ENCODE measurements around the gene PLA2G2F.

The PLA2G2F gene

DNA sequence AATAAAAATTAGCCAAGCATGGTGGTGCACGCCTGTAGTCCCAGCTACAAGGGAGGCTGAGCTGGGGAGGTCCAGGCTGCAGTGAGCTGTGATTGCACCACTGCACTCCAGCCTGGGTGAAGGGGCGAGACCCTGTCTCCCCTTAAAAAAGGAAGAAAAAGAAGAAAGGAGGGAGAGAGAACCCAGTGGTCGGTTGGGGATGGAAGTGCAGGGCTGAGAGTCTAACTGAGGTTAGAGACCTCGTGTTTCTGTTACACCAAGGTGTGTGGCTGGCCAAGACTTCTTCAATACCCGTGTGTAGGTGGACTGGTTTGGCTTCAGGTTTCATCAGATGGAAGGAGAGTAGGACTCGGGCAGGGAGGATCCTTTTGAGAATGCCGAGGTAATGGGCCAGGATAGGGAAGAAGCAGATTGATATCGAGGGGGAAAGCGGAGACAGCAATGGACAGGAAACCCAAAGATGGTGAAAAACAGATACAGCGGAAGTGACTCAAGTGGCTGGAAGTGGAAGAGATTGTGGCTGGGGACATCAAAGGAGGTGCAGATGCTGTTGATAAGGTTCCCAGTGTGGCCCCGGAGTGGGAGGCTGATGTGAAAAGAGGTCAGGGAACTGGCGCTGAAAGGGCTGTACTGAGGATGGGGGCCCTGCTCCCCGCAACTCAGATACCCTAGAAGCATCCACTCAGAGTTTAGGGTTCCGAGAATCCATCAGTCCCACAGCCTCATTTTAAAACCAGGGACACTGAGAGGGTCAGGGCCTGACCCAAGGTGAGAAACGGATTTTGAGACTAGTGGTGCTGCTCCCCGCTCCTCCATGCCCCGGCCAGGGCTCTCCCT is 46.1 kb downstream of the PLA2G2F start:
- Histone ChIP-seq H3K27ac (peak overlapping the region in 15 of 21 experiments; percentile 8 to 82 (median 49)), H3K4me3 (peak overlapping the region; percentile 16 to 37 (median 23))

DNA sequence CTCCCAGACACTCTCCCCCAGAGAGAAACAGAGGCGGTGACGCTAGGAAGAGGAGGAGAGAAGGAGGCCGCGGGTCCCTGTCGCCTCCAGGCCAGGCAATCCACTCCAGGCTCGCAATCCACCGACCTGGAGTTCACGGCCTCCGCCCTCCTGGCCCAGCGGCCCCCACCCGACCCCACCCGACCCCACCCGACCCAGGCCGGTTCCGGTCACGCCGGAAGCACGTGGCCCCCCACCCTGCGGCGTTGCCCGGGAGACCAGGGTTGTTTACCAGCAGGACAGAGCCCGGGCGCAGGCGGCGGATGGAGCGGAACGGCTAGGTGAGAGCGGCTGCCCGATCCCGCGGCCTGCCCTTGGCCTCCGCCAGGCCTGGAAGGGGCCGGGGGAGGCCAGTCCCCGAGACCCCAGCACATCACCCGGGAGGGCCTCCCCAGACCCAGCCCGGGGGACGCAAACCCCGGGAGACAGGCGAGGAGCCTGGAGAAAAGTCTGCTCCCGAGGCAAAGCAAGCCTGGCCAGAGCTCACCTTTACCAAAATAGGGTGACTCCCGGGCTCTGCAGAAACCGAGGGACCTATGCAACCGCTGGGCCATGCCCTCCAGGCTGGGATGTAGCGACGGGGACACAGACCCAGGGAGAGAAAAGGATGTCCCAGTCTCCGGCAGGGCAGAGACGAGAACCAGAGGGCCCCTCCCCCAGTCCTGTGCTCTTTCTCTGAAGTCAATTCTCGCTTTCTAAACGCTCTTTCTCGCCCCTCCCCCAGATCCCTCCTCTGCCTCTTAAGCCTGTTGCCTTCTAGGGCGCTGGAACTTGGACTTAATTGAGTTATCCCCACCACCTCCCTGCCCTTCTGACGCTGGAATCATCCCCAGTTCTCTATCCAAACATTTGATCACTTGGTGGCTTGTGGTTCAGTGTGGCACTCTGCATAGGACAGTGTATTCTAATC is 47.0 kb downstream of the PLA2G2F start, which contains the start of the genes PLA2G2C and UBXN10:
TSS of gene PLA2G2C (minus strand) at position 685 of the 949 bp plus-strand sequence. CDS start 9,155 bp downstream, outside the sequence.
TSS of gene UBXN10 (plus strand) at position 263 of the 949 bp plus-strand sequence. CDS start 4,466 bp downstream, outside the sequence.
- Histone ChIP-seq H3K27ac (peak within 1 kb of the TSS in 17 of 21 experiments; percentile 8 to 82 (median 49)), H3K4me3 (peak within 1 kb of the TSS; percentile 16 to 37 (median 23))

DNA sequence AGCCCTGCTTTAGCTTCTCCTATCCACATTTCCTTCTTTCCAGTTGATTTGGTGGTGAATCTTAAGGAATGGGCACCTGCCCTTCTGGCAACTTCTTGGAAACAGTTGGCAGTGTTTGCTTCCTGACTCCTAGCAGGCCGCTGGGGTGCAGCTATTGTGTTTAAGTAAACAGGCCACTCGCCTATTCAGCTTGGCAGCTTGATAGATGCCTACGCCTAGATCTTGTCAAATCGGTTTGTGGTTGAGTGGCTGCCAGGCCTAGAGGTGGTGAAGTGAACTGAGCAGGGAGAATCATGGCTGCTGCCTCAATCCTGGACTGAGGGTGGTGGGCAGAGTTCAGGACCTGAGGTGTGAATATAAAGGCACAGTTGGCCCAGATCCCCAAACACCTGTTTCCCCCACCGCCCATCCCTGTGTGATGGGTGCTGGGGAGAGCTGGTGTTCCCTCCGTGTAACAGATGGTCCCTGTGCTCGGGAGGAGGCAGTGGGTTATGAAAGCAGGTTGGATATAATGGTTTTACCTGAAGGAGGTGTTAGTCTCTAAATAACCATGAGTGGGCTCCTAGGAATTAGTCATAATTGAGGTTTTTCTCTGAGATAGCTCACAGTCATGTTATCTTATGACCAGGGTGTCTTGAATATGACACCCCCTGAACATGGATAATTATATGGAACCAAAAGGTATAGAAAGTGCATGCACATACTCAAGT is 48.1 kb downstream of the PLA2G2F start:
- Histone ChIP-seq H3K27ac (peak overlapping the region in 9 of 21 experiments; percentile 6 to 67 (median 49)), H3K4me3 (no peak overlapping the region)

DNA sequence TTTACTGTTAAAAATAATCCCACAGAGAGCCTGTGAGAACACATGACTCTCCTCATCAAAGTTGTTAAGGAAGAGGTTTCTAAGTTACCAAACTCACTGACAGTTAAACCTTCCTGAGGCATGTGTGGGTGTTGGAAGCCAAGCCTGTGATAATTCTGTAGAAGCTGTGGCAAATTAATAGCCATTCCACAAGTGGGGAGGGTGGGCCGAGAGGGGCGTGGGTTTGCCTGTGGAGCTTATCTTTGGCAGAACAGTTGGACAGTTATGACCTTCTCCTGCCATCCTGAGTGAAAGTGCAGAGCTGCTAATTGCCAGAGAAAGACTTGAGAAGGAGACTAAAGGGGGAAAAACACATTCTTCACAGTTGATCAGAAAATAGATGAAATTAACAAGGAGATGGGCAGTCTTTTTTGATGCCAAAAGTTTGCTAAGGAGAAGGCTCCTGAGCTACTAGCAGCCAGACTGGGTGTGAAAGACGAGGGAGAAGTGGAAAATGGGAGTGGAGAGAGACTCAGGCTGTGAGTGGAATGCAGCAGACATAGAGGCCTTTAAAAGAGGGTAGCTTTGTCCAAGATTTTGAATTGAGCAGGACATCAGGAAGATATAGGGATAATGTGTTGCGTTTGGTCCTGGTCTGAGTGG is 48.8 kb downstream of the PLA2G2F start:
- Histone ChIP-seq H3K27ac (peak overlapping the region in 1 of 21 experiments; percentile 51), H3K4me3 (no peak overlapping the region)

DNA sequence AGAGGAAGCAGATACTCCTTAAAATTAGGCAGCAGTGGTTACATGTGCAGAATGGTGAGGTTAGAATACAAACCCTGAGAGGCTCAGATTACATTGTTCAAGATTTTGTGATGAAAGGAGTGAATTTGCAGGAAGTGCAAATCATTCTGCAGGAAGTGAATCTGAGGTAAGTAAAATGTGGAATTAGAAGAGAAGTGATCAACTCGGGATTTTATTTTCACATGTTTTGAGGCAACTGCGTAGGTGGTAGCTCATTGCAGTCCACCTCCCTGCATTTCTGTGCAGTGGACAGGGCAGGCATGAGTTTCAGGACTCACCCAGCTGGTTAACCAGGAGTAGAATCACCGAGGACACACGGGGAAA is 49.3 kb downstream of the PLA2G2F start:
- no peak overlapping the region for H3K27ac ChIP-seq
- H3K4me3 ChIP-seq, result no peak overlapping the region

DNA sequence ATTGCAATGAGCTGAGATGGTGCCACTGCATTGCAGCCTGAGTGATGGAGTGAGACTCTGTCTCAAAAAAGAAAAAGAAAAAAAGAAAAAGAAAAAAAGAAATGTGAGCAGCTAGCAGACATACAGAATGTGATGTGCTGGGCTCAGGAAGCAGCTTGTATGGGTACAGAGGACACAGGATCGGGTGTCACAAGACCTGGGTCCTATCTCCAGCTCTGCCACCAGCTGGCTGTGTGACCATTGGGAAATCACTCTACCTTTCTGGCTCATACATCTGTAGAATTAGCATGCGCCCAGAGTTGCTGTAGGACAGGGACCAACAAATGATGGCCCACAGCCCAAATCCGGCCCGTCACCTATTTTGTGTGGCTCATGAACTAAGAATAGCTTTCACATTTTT is 50.5 kb downstream of the PLA2G2F start:
- no peak overlapping the region for H3K4me3 ChIP-seq
- no peak overlapping the region for H3K27ac ChIP-seq

DNA sequence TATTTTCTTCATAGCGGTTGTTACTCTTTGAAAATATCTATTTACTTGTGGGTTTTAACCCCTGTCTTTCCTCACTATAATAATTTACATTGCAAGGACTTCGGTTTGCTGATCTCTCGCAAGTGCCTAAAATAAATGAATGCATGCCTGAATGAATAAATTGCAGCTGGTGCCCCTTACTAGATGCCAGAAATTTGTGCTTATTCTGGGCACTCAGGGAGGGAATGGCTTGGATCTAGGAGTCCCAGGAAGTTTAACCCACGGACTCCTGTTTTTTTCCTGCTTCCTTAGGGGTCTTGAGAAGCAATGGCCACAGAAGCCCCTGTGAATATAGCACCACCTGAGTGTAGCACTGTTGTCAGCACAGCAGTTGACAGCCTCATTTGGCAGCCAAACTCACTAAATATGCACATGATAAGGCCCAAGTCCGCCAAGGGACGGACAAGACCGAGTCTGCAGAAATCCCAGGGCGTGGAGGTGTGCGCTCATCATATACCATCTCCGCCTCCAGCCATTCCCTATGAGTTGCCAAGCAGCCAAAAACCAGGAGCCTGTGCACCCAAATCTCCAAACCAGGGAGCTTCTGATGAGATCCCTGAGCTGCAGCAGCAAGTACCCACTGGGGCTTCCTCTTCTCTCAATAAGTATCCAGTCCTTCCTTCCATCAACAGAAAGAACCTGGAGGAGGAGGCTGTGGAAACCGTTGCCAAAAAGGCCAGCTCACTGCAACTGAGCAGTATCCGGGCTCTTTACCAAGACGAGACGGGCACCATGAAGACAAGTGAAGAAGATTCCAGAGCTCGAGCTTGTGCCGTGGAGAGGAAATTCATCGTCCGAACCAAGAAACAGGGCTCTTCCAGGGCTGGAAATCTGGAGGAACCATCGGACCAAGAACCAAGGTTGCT is 51.4 kb downstream of the PLA2G2F start:
- H3K27ac ChIP-seq, result no peak overlapping the region
- H3K4me3 ChIP-seq, result no peak overlapping the region

DNA sequence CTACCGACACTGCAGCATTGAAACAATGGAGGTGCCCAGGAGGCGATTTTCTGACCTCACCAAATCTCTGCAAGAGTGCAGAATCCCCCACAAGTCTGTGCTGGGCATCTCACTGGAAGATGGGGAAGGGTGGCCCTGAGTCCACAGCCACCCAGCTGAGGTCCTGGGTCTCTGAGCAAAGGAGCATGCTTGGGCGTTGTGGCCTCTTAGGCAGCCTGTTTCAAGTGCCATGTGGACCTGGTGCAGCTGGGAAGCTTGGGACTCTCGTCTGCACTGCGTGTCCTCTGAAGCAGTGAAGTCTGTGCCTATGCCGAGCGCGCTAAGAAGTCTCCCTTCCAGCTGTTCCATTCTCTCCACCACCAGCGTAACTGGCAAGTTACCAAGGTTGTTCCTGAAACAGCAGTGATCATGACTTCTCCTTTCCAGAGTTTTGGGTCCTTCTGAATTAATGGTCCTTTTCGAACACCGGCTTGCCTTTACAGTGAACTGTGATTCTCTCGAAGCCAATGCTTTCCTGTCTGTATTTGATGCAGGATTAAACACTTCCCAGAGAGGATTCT is 52.2 kb downstream of the PLA2G2F start:
- no peak overlapping the region for H3K27ac ChIP-seq
- H3K4me3 ChIP-seq, result no peak overlapping the region

DNA sequence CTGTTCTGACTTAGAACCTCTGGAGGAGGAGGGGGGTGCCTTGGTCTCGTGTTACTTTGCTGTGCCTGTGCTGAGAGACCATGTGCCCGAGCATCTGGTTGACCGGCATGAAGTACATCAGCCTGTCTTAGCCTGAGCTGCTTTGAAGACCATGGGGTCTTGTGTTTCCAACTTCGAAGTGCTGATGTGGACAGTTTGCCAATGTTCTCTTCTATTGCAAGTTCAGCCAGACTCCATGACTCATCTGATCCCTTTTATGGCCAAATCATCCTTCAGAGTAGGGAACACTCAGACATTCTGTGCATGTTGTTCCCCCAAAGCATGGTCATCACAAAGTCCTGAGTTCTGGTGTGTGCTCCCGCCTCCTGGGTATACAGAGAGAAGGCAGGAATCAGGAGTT is 53.2 kb downstream of the PLA2G2F start:
- H3K27ac ChIP-seq, result no peak overlapping the region
- H3K4me3 ChIP-seq, result no peak overlapping the region

DNA sequence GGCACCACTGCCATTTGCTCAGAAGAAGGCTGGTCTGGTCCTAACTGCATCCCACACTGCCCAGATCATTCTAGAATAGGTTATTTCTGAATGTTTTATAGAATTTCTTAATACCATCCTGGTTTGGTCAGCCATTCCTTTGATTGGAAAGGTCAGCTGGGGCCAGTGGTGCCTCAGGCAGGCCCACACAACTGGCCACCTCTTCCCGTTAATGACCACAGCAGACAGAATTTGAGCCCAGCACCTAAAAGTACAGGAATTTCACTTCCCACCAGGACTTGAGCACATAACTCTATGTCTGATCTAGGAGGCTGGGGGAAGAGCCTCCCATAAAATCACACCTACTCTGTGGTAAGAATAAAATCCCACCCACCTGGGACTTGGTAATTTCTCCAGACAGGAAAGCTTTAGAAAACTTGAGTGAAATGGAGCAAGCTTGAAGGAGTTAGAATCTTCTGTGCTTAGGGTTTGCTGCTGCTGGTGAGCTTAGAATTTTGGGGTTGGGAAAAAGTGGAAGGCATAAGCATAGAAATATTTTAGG is 53.8 kb downstream of the PLA2G2F start:
- Histone ChIP-seq H3K4me3 (no peak overlapping the region), H3K27ac (no peak overlapping the region)

DNA sequence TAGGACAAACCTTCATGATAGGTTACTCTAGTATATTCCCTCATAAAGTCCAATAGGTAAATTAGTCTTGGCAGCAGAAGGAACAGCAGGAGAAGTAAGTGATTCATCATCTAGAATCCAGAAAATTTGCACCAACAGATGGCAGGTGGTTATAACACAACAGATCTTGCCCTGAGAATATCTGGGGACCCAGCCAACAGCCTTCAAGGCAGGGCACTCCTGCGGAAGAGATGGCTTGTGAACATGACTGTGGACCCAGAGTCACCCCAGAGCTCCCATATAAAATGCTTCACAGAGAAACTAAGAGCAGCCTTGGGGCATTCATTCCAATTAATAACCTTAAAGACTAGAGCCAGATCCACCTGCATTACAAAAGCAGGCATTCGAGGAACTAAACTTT is 55.1 kb downstream of the PLA2G2F start:
- no peak overlapping the region for H3K27ac ChIP-seq
- H3K4me3 ChIP-seq, result no peak overlapping the region

DNA sequence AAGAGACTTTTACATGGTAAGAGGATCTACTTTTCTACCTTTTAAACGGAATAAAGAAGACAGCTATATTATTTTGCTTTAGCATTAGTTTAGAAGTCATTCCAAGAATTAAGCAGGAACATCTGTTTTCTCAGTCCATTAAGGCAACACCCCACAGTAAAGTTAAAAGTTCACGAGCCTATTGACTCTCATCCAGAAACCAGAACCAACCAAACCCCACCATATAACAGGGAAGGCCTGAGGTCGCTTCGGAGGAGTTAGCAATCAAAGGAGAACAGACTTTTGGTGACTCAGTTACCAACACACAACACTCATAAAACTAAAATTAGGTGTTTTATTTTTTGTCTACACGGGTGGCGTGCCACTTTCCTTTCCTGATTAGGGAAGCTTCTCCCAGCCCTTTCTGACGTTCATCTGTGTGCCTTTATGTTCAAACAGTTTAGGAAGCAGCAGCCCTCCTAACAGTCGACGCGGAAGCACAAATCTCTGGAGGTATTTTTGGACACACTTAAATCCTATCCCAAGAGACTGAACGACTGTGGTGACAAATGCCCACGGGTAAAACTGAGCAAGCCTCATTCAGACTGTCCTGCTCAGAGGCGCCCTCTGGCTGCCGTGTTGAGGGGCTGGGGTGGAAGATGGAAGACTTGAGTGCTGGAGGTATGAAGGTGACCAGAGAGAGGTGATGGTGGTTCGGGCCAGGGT is 55.8 kb downstream of the PLA2G2F start:
- H3K4me3 ChIP-seq, result no peak overlapping the region
- no peak overlapping the region for H3K27ac ChIP-seq

DNA sequence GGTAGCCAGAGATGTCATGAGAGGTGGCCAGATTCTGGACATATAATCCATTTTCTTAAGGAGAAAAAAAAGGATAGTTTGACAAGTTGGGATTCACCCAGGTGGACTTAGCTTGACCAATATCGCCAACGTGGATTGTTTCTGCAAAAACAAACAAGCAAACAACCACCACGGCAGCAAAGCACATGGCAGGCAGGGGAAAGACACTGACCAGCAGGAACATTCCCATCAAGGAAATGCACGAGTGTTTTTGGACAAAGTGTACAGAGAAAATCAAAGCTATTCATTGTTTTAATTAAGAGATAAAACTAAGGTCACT is 56.3 kb downstream of the PLA2G2F start:
- H3K27ac ChIP-seq, result no peak overlapping the region
- no peak overlapping the region for H3K4me3 ChIP-seq

DNA sequence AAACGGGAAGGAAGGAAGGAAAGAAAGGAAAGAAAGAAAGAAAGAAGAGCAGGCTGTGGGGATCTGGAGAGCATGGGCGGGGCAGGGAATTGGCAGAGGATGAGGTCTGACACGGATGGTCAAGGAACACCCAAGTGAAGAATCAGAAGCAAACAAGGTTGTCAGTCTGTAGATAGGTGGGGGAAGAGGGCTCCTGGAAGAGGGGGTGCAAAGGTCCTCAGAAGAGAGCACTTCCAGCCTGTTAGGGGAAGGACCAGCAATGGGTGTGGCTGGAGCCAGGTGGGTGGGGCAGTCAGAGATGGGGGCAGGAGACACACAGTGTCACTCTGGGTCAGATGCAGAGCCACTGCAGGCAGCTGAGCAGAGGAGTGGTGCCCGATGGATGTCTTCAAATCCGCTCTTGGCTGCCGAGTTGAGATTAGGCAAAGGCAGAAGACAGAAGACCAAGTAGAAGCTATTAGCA is 58.2 kb downstream of the PLA2G2F start:
- Histone ChIP-seq H3K4me3 (no peak overlapping the region), H3K27ac (no peak overlapping the region)

DNA sequence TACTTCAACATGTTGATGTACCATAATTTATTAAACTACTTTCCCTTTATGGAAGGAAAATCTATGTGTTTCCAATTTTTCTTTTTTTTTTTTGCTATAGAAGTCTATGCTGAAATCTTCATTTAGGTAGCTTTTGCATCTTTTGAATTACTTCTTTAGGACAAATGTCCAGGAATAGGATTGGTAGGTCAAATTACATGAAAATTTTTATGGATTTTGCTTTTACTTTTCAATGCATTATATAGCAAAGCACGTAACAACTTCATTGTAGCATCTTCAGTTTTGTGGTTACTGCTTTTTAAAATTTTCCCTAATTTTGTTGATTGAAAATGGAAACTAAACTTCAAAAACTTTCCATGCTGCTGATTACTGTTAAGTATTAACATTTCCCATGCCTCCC is 59.2 kb downstream of the PLA2G2F start:
- Histone ChIP-seq H3K27ac (no peak overlapping the region), H3K4me3 (no peak overlapping the region)

DNA sequence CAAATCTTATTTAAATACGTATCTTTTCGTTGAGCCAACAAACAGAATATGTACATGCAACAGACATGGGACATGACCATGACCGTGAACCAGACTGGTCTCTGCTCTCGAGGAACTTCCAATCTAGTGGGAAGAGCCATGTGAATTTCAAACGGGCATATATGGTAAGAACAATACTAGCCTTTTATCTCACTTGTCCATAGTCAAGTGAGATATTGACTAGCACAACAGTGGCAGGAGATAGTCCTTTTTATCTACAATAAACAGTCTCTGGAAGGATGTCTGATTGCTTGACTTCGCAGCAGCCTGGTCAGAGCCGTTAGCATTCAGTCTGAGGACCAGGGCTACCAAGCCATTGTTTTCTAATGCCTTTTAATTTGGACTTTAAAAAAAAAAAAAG is 59.8 kb downstream of the PLA2G2F start:
- no peak overlapping the region for H3K27ac ChIP-seq
- no peak overlapping the region for H3K4me3 ChIP-seq

DNA sequence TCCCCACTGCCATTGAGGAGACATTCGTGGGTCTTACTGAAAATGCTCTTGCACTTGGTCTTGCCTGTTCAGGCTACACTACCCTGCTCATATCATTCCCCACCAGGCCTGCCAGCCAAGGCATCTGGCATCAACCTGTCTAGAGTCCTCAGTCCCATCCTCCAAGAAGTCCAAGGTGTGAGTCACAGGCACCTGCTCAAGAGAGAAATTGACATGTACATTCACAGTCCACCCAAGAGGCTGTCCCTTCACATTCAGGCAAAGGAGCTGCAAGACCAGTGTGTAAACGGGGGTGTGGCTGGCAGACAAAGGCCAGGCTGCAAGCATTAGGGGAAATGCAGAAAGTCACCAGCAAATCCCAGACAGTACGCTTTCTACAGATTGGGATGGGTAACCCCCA is 60.3 kb downstream of the PLA2G2F start:
- Histone ChIP-seq H3K4me3 (no peak overlapping the region), H3K27ac (no peak overlapping the region)
